Calu3 (cell line): ENCODE measurements around the gene TP53TG5. TPM values are rescaled to one million over a fixed set of nuclear protein-coding genes. Genes with fewer than 3 reads are reported as not detected.

ENCODE experiments used
- BruUV-seq: library from RNA; stranded (reverse); fragments of 400-500 nt; replicated peaks from 2 replicates; lab custom pipeline; 2021; lab: Mats Ljungman, UMichigan
- CTCF ChIA-PET: fragments of 300-600 bp; sonication (Branson Sonifier 250); formaldehyde crosslinking; loops from one replicate; lab custom pipeline; 2022; ENCODE audit warnings: antibody characterized with exemption; lab: Charles Lee
- DNase-seq: peaks from one replicate; pipeline ENCODE4 v3.0.0; 2022
- H3K27ac Mint-ChIP-seq: one replicate; pipeline ENCODE4 v1.8.0; 2022; ENCODE audit warnings: mixed read lengths; ENCODE audit not compliant: unreplicated experiment
- H3K27me3 Mint-ChIP-seq: one replicate; pipeline ENCODE4 v1.8.0; 2022; ENCODE audit warnings: mixed read lengths; ENCODE audit not compliant: unreplicated experiment
- H3K36me3 Mint-ChIP-seq: one replicate; pipeline ENCODE4 v1.8.0; 2022; ENCODE audit warnings: mild to moderate bottlenecking, moderate library complexity, mixed read lengths; ENCODE audit not compliant: insufficient read depth, unreplicated experiment
- H3K4me1 Mint-ChIP-seq: one replicate; pipeline ENCODE4 v1.8.0; 2022; ENCODE audit warnings: mild to moderate bottlenecking, low read depth, mixed read lengths; ENCODE audit not compliant: unreplicated experiment
- H3K4me3 Mint-ChIP-seq: one replicate; pipeline ENCODE4 v1.8.0; 2022; ENCODE audit warnings: mild to moderate bottlenecking, low read depth, moderate library complexity, mixed read lengths; ENCODE audit not compliant: unreplicated experiment
- H3K9me3 Mint-ChIP-seq: one replicate; pipeline ENCODE4 v1.8.0; 2022; ENCODE audit warnings: low read depth, mixed read lengths; ENCODE audit not compliant: unreplicated experiment
- CTCF ChIP-seq: fragments of 200-600 bp; IDR thresholded peaks from one replicate; pipeline ENCODE4 v1.8.0; 2022; ENCODE audit warnings: antibody characterized with exemption; ENCODE audit not compliant: unreplicated experiment
- intact Hi-C: fragments of 100-400 bp; cut with micrococcal nuclease; formaldehyde crosslinking; loops from one replicate; pipeline ENCODE4 v1.10.0; 2022; ENCODE audit not compliant: unreplicated experiment
- total RNA-seq: library from RNA; stranded (reverse); gene quantifications from 2 replicates; pipeline ENCODE4 v1.2.3, GENCODE V29; 2022

The TP53TG5 gene
- total RNA-seq, 1 experiment from 2014 or later, result 0.52 TPM

DNA sequence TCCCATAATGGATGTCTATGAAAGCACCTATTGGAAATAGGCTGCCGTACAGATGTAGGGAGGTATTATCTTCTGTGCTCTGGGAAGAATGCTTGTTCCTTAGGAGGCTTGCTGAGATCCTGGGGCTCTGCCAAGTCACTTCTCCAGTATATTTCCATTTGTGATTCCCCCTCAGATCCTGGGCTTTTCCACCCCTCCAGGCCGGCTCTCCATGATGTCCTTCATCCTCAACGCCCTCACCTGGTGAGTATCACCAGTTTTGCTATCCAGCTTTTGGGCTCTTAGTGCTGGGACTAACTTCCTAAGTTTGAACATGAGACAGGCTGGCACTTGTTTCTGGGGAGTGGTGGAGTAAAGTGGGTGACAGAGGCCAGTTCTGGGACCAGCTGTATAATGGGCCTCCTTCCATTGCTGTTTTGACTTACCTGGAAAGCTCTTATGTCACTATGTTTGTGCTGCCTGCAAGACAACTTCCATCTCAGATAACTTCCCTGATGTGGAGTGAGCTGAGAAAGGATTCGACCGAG, 12.6 kb downstream of the TP53TG5 start:
- Mint-ChIP-seq H3K9me3 (no peaks in the 10 kb centered on the region), H3K36me3 (peaks cover 50% of the 10 kb centered on the region), H3K27ac (no peak overlapping the region), H3K4me1 (peaks cover 34% of the 10 kb centered on the region), H3K4me3 (no peak overlapping the region), H3K27me3 (no peaks in the 10 kb centered on the region)
- intact Hi-C loops, result no loop called here
- no TSS peak for BruUV-seq
- no peak for DNase-seq
- TF ChIP-seq CTCF, result no peak
- CTCF ChIA-PET, result interaction anchor here (2.1 kb wide), 1 partner anchor 71 kb away, joined by 8 read pairs; no protein-coding TSS in a partner anchor

GRCh38 chr20:45363611-45364492, 14.3 kb downstream of the TP53TG5 start:
- no peaks in the 10 kb centered on the region for H3K9me3 Mint-ChIP-seq
- no peak for TF ChIP-seq CTCF
- CTCF ChIA-PET, result interaction anchor here (0.6 to 5.1 kb wide), 16 partner anchors 10 to 407 kb away, joined by 3 to 57 read pairs (median 8); partner anchors contain the start of genes PIGT and SDC4
- H3K36me3 Mint-ChIP-seq, result peaks cover 65% of the 10 kb centered on the region
- intact Hi-C loops, result loop anchor here (2.0 kb wide), 1 partner anchor 53 kb away; the partner anchor contains the start of gene PIGT
- BruUV-seq, result TSS peak; percentile 29
- H3K27me3 Mint-ChIP-seq, result no peaks in the 10 kb centered on the region
- peaks cover 51% of the 10 kb centered on the region for H3K4me1 Mint-ChIP-seq
- peak overlapping the region; percentile 91 for H3K4me3 Mint-ChIP-seq
- DNase-seq, result no peak
- peak overlapping the region; percentile 92 for H3K27ac Mint-ChIP-seq

DNA sequence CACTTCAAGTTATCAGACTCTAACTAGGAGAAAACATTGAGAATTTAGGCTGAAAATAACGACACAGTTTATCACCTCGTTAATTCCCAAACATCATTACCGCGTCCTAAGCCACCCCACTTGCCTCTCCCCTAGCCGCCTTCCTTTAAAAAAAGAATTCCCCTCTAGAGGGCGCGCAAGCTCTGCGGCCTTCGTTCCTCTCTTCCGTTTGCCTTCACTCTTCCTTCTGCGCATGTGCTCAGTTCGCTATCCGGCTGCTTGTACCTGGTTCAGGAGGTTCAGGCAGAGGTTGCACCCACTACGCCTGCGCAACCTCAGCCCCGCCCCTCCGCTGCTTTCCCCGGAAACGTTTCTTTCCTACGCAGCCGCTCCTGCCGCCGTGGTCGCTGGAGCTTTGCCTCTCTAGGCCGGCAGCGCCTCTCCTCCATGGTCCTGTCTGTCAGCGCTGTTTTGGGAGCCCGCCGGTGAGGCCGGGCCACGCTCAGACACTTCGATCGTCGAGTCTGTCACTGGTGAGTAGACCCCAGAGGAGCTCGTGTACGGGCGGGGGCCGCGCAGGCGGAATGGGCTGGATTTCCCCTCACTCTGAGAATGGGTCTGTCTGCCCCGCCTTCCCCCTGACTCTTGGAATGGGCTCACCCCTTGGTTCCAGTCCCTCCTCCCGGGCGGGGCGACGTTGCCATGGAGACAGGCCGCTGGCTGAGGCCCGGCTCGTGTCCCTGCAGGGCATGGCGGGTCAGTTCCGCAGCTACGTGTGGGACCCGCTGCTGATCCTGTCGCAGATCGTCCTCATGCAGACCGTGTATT, 15.1 kb downstream of the TP53TG5 start, which contains the start of gene SYS1:
Gene SYS1 (plus strand): TSS at position 353 of the 807 bp plus-strand sequence. CDS start 376 bp downstream, at position 729.
- peak; percentile 100 for DNase-seq
- peaks cover 70% of the 10 kb centered on the region for H3K36me3 Mint-ChIP-seq
- TF ChIP-seq CTCF, result peak; percentile 94
- peaks cover 59% of the 10 kb centered on the region for H3K4me1 Mint-ChIP-seq
- H3K4me3 Mint-ChIP-seq, result peak within 1 kb of the TSS; percentile 91
- BruUV-seq, result no TSS peak
- peak within 1 kb of the TSS; percentile 92 for H3K27ac Mint-ChIP-seq
- H3K9me3 Mint-ChIP-seq, result no peaks in the 10 kb centered on the region
- CTCF ChIA-PET, result interaction anchor here (0.5 to 5.1 kb wide), 25 partner anchors 8 to 1177 kb away, joined by 3 to 57 read pairs (median 4); partner anchors contain the start of genes PIGT and SDC4
- no peaks in the 10 kb centered on the region for H3K27me3 Mint-ChIP-seq
- intact Hi-C loops, result loop anchor here (2.0 kb wide), 1 partner anchor 54 kb away; the partner anchor contains the start of gene PIGT

DNA sequence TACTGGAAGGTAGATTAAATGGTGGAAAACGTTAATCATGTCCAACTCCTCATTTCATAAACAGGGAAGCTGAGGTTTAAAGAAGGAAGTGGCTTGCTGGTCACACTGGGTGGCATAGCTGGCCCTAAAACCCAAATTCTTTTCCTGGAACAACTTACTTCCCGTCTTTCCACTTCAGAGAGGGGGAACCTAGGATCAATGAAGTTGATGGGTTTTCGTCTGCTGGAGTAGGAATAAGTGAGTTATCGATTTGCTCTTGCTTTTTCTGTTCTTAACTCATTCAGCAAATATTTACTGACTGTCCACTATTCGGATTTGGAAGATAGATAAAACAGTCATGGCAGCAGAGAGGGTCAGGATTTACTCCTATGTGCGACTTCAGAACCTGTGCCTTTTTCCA, 16.3 kb downstream of the TP53TG5 start:
- no TSS peak for BruUV-seq
- H3K4me1 Mint-ChIP-seq, result peaks cover 61% of the 10 kb centered on the region
- peak overlapping the region; percentile 91 for H3K4me3 Mint-ChIP-seq
- no peaks in the 10 kb centered on the region for H3K9me3 Mint-ChIP-seq
- DNase-seq, result no peak
- intact Hi-C loops, result loop anchor here (2.0 kb wide), 1 partner anchor 55 kb away; the partner anchor contains the start of gene PIGT
- CTCF ChIA-PET, result interaction anchor here (0.6 to 5.1 kb wide), 4 partner anchors 14 to 75 kb away, joined by 3 to 57 read pairs (median 15); partner anchors contain the start of gene SDC4
- TF ChIP-seq CTCF, result no peak
- H3K27me3 Mint-ChIP-seq, result no peaks in the 10 kb centered on the region
- H3K27ac Mint-ChIP-seq, result peak overlapping the region; percentile 92
- peaks cover 60% of the 10 kb centered on the region for H3K36me3 Mint-ChIP-seq
